A549 (cell line): ENCODE measurements around the gene ECSCR.

Experiments used
- BHLHE40 ChIP-seq: IDR thresholded peaks from 2 replicates; pipeline ENCODE4 v1.6.1; 2012; ENCODE audit warnings: low read depth, low read length, inconsistent platforms
- HDAC2 ChIP-seq: fragments of 200-600 bp; sonication (generic); IDR thresholded peaks from 2 replicates; pipeline ENCODE4 v1.6.1; 2016
- JUN ChIP-seq, 2 experiments: fragments of >200 bp; sonication (Bioruptor Twin); formaldehyde crosslinking; IDR thresholded peaks; 2 replicates in 1 of 2; 3 replicates in 1 of 2; pipeline ENCODE4 v1.6.1; 2016 to 2017
- POLR2A ChIP-seq: IDR thresholded peaks from 2 replicates; pipeline ENCODE4 v1.6.1; 2012; ENCODE audit warnings: mild to moderate bottlenecking, low read length
- RAD21 ChIP-seq, 2 experiments: fragments of >200 bp in 1 of 2; sonication (Bioruptor Twin) in 1 of 2; formaldehyde crosslinking in 1 of 2; IDR thresholded peaks in 1 of 2; conservative IDR thresholded peaks in 1 of 2; 2 replicates in 1 of 2; 3 replicates in 1 of 2; pipeline ENCODE4 v1.6.1; 2012 to 2018; ENCODE audit warnings: inconsistent platforms in 1 of 2
- RFX5 ChIP-seq: fragments of 450-650 bp; IDR thresholded peaks from 2 replicates; pipeline ENCODE4 v1.7.1; 2014; ENCODE audit warnings: antibody characterized with exemption, mild to moderate bottlenecking, moderate library complexity
- TF ChIP-seq, protein P1 (sequence below): fragments of >200 bp; sonication (Bioruptor Twin); formaldehyde crosslinking; IDR thresholded peaks from 3 replicates; pipeline ENCODE4 v1.5.1; 2016
- TF ChIP-seq, protein P2 (sequence below): IDR thresholded peaks from 2 replicates; pipeline ENCODE4 v1.6.1; 2012
- TF ChIP-seq, protein P3 (sequence below): fragments of 150-350 bp; IDR thresholded peaks from 2 replicates; pipeline ENCODE4 v1.6.1; 2014; ENCODE audit warnings: low read depth, mild to moderate bottlenecking, low read length
- TF ChIP-seq, protein P4 (sequence below): IDR thresholded peaks from 2 replicates; pipeline ENCODE4 v1.6.1; 2012

DNA sequence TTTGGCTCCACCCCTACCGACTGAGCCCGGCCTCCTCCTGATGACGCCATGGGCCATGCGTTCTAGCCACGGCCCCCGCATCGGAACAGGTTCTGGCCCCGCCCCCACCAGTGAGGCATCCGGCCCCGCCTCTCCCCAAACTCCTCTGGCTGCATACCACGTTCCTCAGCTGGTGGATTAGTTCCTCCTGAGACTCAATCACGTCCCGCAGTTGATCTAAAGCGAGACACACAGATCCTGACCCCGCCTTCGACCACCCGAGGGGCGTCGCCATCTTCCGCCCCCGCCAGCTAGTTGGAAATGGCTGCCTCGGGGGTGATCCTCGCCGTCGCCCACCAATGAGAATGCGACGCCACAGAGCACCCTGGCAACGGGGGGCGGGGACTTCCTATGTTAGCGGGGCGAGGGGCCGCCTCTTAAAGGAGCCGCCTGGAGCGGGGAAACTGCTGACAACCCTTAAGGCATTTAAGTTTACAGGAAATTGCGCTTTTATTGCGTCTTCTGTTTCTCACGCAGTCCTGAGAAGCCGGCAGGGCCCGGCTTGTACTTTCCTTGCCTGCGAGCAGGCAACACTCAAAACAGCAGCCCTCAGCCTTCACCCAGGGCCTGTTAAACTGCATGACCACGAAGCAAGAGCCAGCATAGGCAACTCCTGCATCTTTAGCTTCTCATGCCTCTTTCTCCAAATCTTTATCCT is 58.6 kb downstream of the ECSCR start, which contains the start of gene SPATA24:
- TF ChIP-seq RFX5, result no peak; the same call in 1 of the 2 replicates
- TF ChIP-seq, protein P1, sequence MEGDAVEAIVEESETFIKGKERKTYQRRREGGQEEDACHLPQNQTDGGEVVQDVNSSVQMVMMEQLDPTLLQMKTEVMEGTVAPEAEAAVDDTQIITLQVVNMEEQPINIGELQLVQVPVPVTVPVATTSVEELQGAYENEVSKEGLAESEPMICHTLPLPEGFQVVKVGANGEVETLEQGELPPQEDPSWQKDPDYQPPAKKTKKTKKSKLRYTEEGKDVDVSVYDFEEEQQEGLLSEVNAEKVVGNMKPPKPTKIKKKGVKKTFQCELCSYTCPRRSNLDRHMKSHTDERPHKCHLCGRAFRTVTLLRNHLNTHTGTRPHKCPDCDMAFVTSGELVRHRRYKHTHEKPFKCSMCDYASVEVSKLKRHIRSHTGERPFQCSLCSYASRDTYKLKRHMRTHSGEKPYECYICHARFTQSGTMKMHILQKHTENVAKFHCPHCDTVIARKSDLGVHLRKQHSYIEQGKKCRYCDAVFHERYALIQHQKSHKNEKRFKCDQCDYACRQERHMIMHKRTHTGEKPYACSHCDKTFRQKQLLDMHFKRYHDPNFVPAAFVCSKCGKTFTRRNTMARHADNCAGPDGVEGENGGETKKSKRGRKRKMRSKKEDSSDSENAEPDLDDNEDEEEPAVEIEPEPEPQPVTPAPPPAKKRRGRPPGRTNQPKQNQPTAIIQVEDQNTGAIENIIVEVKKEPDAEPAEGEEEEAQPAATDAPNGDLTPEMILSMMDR, result no peak
- no peak for TF ChIP-seq HDAC2
- TF ChIP-seq, protein P2, sequence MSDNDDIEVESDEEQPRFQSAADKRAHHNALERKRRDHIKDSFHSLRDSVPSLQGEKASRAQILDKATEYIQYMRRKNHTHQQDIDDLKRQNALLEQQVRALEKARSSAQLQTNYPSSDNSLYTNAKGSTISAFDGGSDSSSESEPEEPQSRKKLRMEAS, result peak; percentile 78
- no peak for TF ChIP-seq RAD21 (conservative IDR thresholded peaks at IDR 0.05 in 1 of 2, IDR thresholded peaks at IDR 0.05 in 1 of 2)
- no peak for TF ChIP-seq BHLHE40
- peak; percentile 36 for TF ChIP-seq POLR2A
- TF ChIP-seq, protein P3, sequence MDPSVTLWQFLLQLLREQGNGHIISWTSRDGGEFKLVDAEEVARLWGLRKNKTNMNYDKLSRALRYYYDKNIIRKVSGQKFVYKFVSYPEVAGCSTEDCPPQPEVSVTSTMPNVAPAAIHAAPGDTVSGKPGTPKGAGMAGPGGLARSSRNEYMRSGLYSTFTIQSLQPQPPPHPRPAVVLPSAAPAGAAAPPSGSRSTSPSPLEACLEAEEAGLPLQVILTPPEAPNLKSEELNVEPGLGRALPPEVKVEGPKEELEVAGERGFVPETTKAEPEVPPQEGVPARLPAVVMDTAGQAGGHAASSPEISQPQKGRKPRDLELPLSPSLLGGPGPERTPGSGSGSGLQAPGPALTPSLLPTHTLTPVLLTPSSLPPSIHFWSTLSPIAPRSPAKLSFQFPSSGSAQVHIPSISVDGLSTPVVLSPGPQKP, result no peak
- TF ChIP-seq, protein P4, sequence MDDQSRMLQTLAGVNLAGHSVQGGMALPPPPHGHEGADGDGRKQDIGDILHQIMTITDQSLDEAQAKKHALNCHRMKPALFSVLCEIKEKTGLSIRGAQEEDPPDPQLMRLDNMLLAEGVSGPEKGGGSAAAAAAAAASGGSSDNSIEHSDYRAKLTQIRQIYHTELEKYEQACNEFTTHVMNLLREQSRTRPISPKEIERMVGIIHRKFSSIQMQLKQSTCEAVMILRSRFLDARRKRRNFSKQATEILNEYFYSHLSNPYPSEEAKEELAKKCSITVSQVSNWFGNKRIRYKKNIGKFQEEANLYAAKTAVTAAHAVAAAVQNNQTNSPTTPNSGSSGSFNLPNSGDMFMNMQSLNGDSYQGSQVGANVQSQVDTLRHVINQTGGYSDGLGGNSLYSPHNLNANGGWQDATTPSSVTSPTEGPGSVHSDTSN, result no peak
- TF ChIP-seq JUN (IDR thresholded peaks at IDR 0.05), result peak in 1 of 2 experiments; percentile 47; a peak in 1 of 5 replicates
